Measurements from ENCODE around the gene PLEKHM3. TPM values are rescaled to one million over a fixed set of nuclear protein-coding genes. Genes with fewer than 3 reads are reported as not detected.
"Not testable (repeated sequence)": the region's sequence is repeated elsewhere in the genome, so short reads cannot be mapped to it uniquely, and the experiment has no call there.

PLEKHM3 gene
- total RNA-seq, 1 experiment from 2014 or later = 6.5 TPM

DNA sequence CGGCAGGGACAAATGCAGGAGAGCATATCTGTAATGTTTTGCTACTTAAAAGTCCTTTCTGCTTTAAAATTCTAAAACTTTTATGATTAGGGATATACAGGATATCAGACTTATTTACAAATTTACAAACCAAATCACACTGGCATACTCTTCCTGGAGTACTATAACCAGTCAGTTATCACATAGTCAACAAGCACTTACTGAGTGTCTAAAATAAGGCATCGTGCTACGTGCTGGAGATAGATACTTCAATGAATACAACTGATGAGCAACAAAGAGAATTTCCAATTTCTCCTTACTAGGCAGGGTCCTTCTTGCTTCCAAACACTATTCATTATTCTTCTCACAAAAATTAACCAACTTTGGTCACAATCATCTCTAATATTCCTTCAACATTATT lies 113.5 kb downstream of the PLEKHM3 start:
- no peaks in the 10 kb centered on the region for H3K36me3 ChIP-seq (ENCODE audit: insufficient read depth, low read length, poor library complexity, severe bottlenecking)
- intact Hi-C loops (cut with micrococcal nuclease; ENCODE audit: unreplicated experiment) = no loop called here
- H3K4me3 ChIP-seq (ENCODE audit: low read depth, low read length, poor library complexity, severe bottlenecking) = no peak overlapping the region
- TF ChIP-seq, protein P1, sequence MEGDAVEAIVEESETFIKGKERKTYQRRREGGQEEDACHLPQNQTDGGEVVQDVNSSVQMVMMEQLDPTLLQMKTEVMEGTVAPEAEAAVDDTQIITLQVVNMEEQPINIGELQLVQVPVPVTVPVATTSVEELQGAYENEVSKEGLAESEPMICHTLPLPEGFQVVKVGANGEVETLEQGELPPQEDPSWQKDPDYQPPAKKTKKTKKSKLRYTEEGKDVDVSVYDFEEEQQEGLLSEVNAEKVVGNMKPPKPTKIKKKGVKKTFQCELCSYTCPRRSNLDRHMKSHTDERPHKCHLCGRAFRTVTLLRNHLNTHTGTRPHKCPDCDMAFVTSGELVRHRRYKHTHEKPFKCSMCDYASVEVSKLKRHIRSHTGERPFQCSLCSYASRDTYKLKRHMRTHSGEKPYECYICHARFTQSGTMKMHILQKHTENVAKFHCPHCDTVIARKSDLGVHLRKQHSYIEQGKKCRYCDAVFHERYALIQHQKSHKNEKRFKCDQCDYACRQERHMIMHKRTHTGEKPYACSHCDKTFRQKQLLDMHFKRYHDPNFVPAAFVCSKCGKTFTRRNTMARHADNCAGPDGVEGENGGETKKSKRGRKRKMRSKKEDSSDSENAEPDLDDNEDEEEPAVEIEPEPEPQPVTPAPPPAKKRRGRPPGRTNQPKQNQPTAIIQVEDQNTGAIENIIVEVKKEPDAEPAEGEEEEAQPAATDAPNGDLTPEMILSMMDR (conservative IDR thresholded peaks at IDR 0.05; ENCODE audit: low read depth, low read length) = no peak
- no peak for TF ChIP-seq EZH2 (IDR thresholded peaks at IDR 0.05; ENCODE audit: borderline replicate concordance, low read depth, low read length, poor library complexity, severe bottlenecking)
- CTCF ChIA-PET = no interaction called here
- BruUV-seq (replicated peaks) = no TSS peak
- H3K27me3 ChIP-seq (replicated peaks; ENCODE audit: insufficient read depth, low read depth, low read length, poor library complexity) = no peaks in the 10 kb centered on the region
- H3K4me1 ChIP-seq (ENCODE audit: insufficient read depth, low read length, poor library complexity, severe bottlenecking) = no peaks in the 10 kb centered on the region
- H3K9me3 ChIP-seq (ENCODE audit: low read depth, low read length, poor library complexity, severe bottlenecking) = no peaks in the 10 kb centered on the region
- DNase-seq (ENCODE audit: low spot score) = no peak
- no peak overlapping the region for H3K27ac ChIP-seq (ENCODE audit: low read depth, low read length, poor library complexity, severe bottlenecking)
- POLR2A ChIA-PET (ENCODE audit: low non-redundant PET) = interaction anchor here (0.6 kb wide), 1 partner anchor 161 kb away, joined by 4 read pairs; no protein-coding TSS in a partner anchor

- intact Hi-C loops (cut with micrococcal nuclease; ENCODE audit: unreplicated experiment) = no loop called here
- no peak for TF ChIP-seq EZH2 (IDR thresholded peaks at IDR 0.05; ENCODE audit: borderline replicate concordance, low read depth, low read length, poor library complexity, severe bottlenecking)
- TF ChIP-seq, protein P1 (conservative IDR thresholded peaks at IDR 0.05; ENCODE audit: low read depth, low read length) = no peak
- no peak for DNase-seq (ENCODE audit: low spot score)
- no peaks in the 10 kb centered on the region for H3K36me3 ChIP-seq (ENCODE audit: insufficient read depth, low read length, poor library complexity, severe bottlenecking)
- no peak overlapping the region for H3K27ac ChIP-seq (ENCODE audit: low read depth, low read length, poor library complexity, severe bottlenecking)
- H3K4me3 ChIP-seq (ENCODE audit: low read depth, low read length, poor library complexity, severe bottlenecking) = no peak overlapping the region
- H3K9me3 ChIP-seq (ENCODE audit: low read depth, low read length, poor library complexity, severe bottlenecking) = no peaks in the 10 kb centered on the region
- H3K4me1 ChIP-seq (ENCODE audit: insufficient read depth, low read length, poor library complexity, severe bottlenecking) = no peaks in the 10 kb centered on the region
- BruUV-seq (replicated peaks) = no TSS peak
- CTCF ChIA-PET = no interaction called here
- H3K27me3 ChIP-seq (replicated peaks; ENCODE audit: insufficient read depth, low read depth, low read length, poor library complexity) = no peaks in the 10 kb centered on the region
- POLR2A ChIA-PET (ENCODE audit: low non-redundant PET) = interaction anchor here (0.6 kb wide), 1 partner anchor 160 kb away, joined by 4 read pairs; no protein-coding TSS in a partner anchor
Measured at GRCh38 chr2:207911215-207911614, 114.1 kb downstream of the PLEKHM3 start.

DNA sequence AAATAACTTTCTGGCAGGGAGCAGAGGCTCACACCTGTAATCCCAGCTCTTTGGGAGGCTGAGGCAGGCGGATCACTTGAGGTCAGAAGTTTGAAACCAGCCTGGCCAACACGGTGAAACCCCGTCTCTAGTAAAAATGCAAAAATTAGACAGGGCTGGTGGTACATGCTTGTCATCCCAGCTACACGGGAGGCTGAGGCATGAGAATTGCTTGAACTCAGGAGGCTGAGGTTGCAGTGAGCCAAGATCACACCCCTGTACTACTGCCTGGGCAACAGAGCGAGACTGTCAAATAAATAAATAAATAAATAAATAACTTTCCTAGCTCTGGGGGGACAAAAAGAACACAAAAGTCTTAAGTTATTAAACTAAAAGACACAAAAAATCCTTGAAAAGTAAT lies 118.8 kb downstream of the PLEKHM3 start:
- intact Hi-C loops (cut with micrococcal nuclease; ENCODE audit: unreplicated experiment); DNase-seq (ENCODE audit: low spot score); H3K9me3 ChIP-seq (ENCODE audit: low read depth, low read length, poor library complexity, severe bottlenecking); H3K4me3 ChIP-seq (ENCODE audit: low read depth, low read length, poor library complexity, severe bottlenecking); H3K27ac ChIP-seq (ENCODE audit: low read depth, low read length, poor library complexity, severe bottlenecking); H3K27me3 ChIP-seq (replicated peaks; ENCODE audit: insufficient read depth, low read depth, low read length, poor library complexity); CTCF ChIA-PET; H3K36me3 ChIP-seq (ENCODE audit: insufficient read depth, low read length, poor library complexity, severe bottlenecking); BruUV-seq (replicated peaks); H3K4me1 ChIP-seq (ENCODE audit: insufficient read depth, low read length, poor library complexity, severe bottlenecking); POLR2A ChIA-PET (ENCODE audit: low non-redundant PET): not testable (repeated sequence)

- Histone ChIP-seq H3K9me3 (ENCODE audit: low read depth, low read length, poor library complexity, severe bottlenecking) (no peaks in the 10 kb centered on the region), H3K27ac (ENCODE audit: low read depth, low read length, poor library complexity, severe bottlenecking) (no peak overlapping the region), H3K27me3 (replicated peaks; ENCODE audit: insufficient read depth, low read depth, low read length, poor library complexity) (no peaks in the 10 kb centered on the region), H3K4me1 (ENCODE audit: insufficient read depth, low read length, poor library complexity, severe bottlenecking) (no peaks in the 10 kb centered on the region), H3K4me3 (ENCODE audit: low read depth, low read length, poor library complexity, severe bottlenecking) (no peak overlapping the region), H3K36me3 (ENCODE audit: insufficient read depth, low read length, poor library complexity, severe bottlenecking) (no peaks in the 10 kb centered on the region)
- intact Hi-C loops (cut with micrococcal nuclease; ENCODE audit: unreplicated experiment) = no loop called here
- no peak for DNase-seq (ENCODE audit: low spot score)
- CTCF ChIA-PET = no interaction called here
- POLR2A ChIA-PET (ENCODE audit: low non-redundant PET) = interaction anchor here (0.6 kb wide), 1 partner anchor 1555 kb away, joined by 12 read pairs; no protein-coding TSS in a partner anchor
- BruUV-seq (replicated peaks) = no TSS peak
- TF ChIP-seq, protein P1 (conservative IDR thresholded peaks at IDR 0.05; ENCODE audit: low read depth, low read length) = no peak
- no peak for TF ChIP-seq EZH2 (IDR thresholded peaks at IDR 0.05; ENCODE audit: borderline replicate concordance, low read depth, low read length, poor library complexity, severe bottlenecking)
Measured at GRCh38 chr2:207905546-207905945, 119.8 kb downstream of the PLEKHM3 start.

Data from A673 (cell line).